H1 (cell line): ENCODE measurements around the gene ACSL4. TPM values are rescaled to one million over a fixed set of nuclear protein-coding genes. Genes with fewer than 3 reads are reported as not detected.

ENCODE experiments used
- CBX5 ChIP-seq: fragments of 300-800, 300-1000 bp; sonication (generic); IDR thresholded peaks from 2 replicates; pipeline ENCODE4 v1.7.1; 2016; ENCODE audit warnings: antibody characterized with exemption, low read length, low read depth
- polyA plus RNA-seq, 7 experiments: library from polyadenylated mRNA; depleted of rRNA in 3 of 7; stranded (reverse) in 5 of 7; unstranded in 2 of 7; fragments of >200 nt in 5 of 7; fragments of 200-250 nt in 2 of 7; gene quantifications; 1 replicate in 5 of 7; 2 replicates in 1 of 7; 4 replicates in 1 of 7; pipeline versions ENCODE4 v1.2.1 to v1.2.3, GENCODE V29; 2011 to 2013; ENCODE audit warnings: missing spikeins in 2 of 7, mixed read lengths in 2 of 7
- total RNA-seq: library from RNA; stranded (reverse); fragmentation: NEBNext Ultra II Directional; extraction: Animal tissue kit (Norgen Biotek cat#: 25700); gene quantifications from 2 replicates; pipeline ENCODE4 v1.2.1, GENCODE V29; 2021

Gene ACSL4
- total and polyA plus RNA-seq, 2 of the 8 experiments (the other 6 are each of a cell fraction or from before 2014, with no cell fraction given) = 11.3 to 47.0 TPM

DNA sequence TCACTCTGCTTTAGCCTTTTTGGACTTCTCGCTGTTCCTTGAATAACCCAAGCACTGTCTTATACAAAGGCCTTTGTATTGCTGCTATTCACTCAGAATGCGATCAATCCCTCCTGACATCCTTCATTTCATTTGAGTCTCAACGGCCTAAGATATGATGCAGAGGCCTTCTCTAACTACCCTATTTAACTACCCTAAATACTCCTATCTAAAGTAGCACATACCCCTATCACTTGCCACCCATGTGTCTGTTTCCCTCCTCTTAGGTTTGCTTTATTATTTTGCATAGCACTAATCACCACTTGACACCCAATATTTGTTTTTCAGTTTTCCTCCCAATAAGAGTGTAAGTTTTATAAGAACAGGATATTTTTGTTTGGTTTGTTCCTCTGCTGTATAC lies 42.3 kb upstream of the ACSL4 start (continued):
- TF ChIP-seq CBX5 = no peak
